HepG2 (cell line): ENCODE measurements around the gene STRADA. TPM values are rescaled to one million over a fixed set of nuclear protein-coding genes. Genes with fewer than 3 reads are reported as not detected.

ENCODE experiments used
- CBX1 ChIP-seq: IDR thresholded peaks from one replicate; pipeline ENCODE4 v1.6.1; 2016; ENCODE audit warnings: antibody characterized with exemption, low read depth
- CBX5 ChIP-seq: sonication (generic); formaldehyde crosslinking; IDR thresholded peaks from 2 replicates; pipeline ENCODE4 v1.4.0; 2020; ENCODE audit warnings: missing genetic modification reagents, borderline replicate concordance
- CEBPB ChIP-seq: IDR thresholded peaks from 2 replicates; pipeline ENCODE4 v1.6.1; 2011; ENCODE audit warnings: low read depth, low read length, improper control_type of control experiment, borderline replicate concordance
- ELF3 ChIP-seq: IDR thresholded peaks from 2 replicates; pipeline ENCODE4 v1.6.1; 2016; ENCODE audit warnings: missing genetic modification reagents, missing compliant biosample characterization
- FLYWCH1 ChIP-seq: sonication (generic); formaldehyde crosslinking; IDR thresholded peaks from 2 replicates; pipeline ENCODE4 v1.8.1; 2023; ENCODE audit warnings: mild to moderate bottlenecking, missing genetic modification reagents
- GTF2F1 ChIP-seq: fragments of 150-350 bp; IDR thresholded peaks from 2 replicates; pipeline ENCODE4 v1.6.1; 2014; ENCODE audit warnings: low read length
- HMG20B ChIP-seq: conservative IDR thresholded peaks from 2 replicates; pipeline ENCODE4 v1.6.1; 2016; ENCODE audit warnings: missing genetic modification reagents, missing compliant biosample characterization
- HNF4G ChIP-seq, 2 experiments: sonication (generic) in 1 of 2; formaldehyde crosslinking in 1 of 2; IDR thresholded peaks; 2 replicates each; pipeline versions ENCODE4 v1.4.0 to v1.6.1; 2011 to 2020; ENCODE audit warnings: borderline replicate concordance in 2 of 2, low read depth in 2 of 2, mild to moderate bottlenecking in 2 of 2, low read length in 1 of 2, missing genetic modification reagents in 1 of 2, moderate library complexity in 1 of 2
- NCOA5 ChIP-seq: sonication (generic); formaldehyde crosslinking; IDR thresholded peaks from 2 replicates; pipeline ENCODE4 v1.4.0; 2020; ENCODE audit warnings: missing genetic modification reagents
- SALL1 ChIP-seq: sonication (generic); formaldehyde crosslinking; IDR thresholded peaks from 2 replicates; pipeline ENCODE4 v1.8.0; 2022; ENCODE audit warnings: mild to moderate bottlenecking, missing genetic modification reagents
- SIN3B ChIP-seq: fragments of 150-350 bp; IDR thresholded peaks from 2 replicates; pipeline ENCODE4 v1.6.1; 2014; ENCODE audit warnings: low read length
- SOX13 ChIP-seq, 3 experiments: fragments of 450-650 bp in 1 of 3; sonication (generic) in 1 of 3; formaldehyde crosslinking in 1 of 3; IDR thresholded peaks in 2 of 3; conservative IDR thresholded peaks in 1 of 3; 2 replicates each; pipeline versions ENCODE4 v1.5.0 to v1.6.1; 2016 to 2020; ENCODE audit warnings: antibody characterized with exemption in 1 of 3, mild to moderate bottlenecking in 1 of 3, missing compliant biosample characterization in 1 of 3, missing genetic modification reagents in 1 of 3, moderate library complexity in 1 of 3
- TAF1 ChIP-seq: sonication (generic); formaldehyde crosslinking; IDR thresholded peaks from 2 replicates; pipeline ENCODE4 v1.4.0; 2020; ENCODE audit warnings: missing genetic modification reagents
- TP53 ChIP-seq: sonication (generic); formaldehyde crosslinking; conservative IDR thresholded peaks from 2 replicates; pipeline ENCODE4 v1.4.0; 2020; ENCODE audit warnings: missing genetic modification reagents
- ZBTB38 ChIP-seq: sonication (generic); formaldehyde crosslinking; IDR thresholded peaks from 2 replicates; pipeline ENCODE4 v1.5.1; 2020; ENCODE audit warnings: mild to moderate bottlenecking, missing genetic modification reagents
- ZNF232 ChIP-seq: sonication (generic); formaldehyde crosslinking; IDR thresholded peaks from 2 replicates; pipeline ENCODE4 v1.4.0; 2020; ENCODE audit warnings: missing genetic modification reagents, borderline replicate concordance
- ZNF251 ChIP-seq: sonication (generic); formaldehyde crosslinking; IDR thresholded peaks from 2 replicates; pipeline ENCODE4 v1.9.0; 2021; ENCODE audit warnings: mild to moderate bottlenecking, missing genetic modification reagents
- ZNF431 ChIP-seq: sonication (generic); formaldehyde crosslinking; IDR thresholded peaks from 2 replicates; pipeline ENCODE4 v1.9.0; 2022; ENCODE audit warnings: missing genetic modification reagents, low read depth, mild to moderate bottlenecking, borderline replicate concordance
- ZNF761 ChIP-seq: sonication (generic); formaldehyde crosslinking; conservative IDR thresholded peaks from 2 replicates; pipeline ENCODE4 v1.4.0; 2020; ENCODE audit warnings: mild to moderate bottlenecking, missing genetic modification reagents
- ZNF883 ChIP-seq: sonication (generic); formaldehyde crosslinking; IDR thresholded peaks from 2 replicates; pipeline ENCODE4 v1.5.1; 2020; ENCODE audit warnings: mild to moderate bottlenecking, missing genetic modification reagents; ENCODE audit errors: not compliant biosample characterization
- ZSCAN20 ChIP-seq: sonication (generic); formaldehyde crosslinking; IDR thresholded peaks from 2 replicates; pipeline ENCODE4 v1.4.0; 2020; ENCODE audit warnings: missing genetic modification reagents, mild to moderate bottlenecking, borderline replicate concordance
- polyA plus RNA-seq, 8 experiments: library from polyadenylated mRNA; depleted of rRNA in 3 of 8; stranded (reverse) in 7 of 8; unstranded in 1 of 8; fragments of >200 nt; fragmentation: Illumina TruSeq in 4 of 8; extraction: Trizol in 4 of 8; gene quantifications; 2 replicates each; pipeline versions ENCODE4 v1.2.1 to v1.2.3, GENCODE V29; 2011 to 2016; ENCODE audit warnings: low read depth in 4 of 8, missing spikeins in 1 of 8, mixed read lengths in 1 of 8; ENCODE audit not compliant: insufficient read depth in 1 of 8
- total RNA-seq, 5 experiments: library from RNA; depleted of rRNA; stranded (reverse); fragments of >200 nt; fragmentation: Illumina TruSeq; extraction: Trizol; gene quantifications; 2 replicates each; pipeline ENCODE4 v1.2.3, GENCODE V29; 2016; ENCODE audit warnings: low read depth in 1 of 5
- TF ChIP-seq, protein P1 (sequence below): IDR thresholded peaks from 2 replicates; pipeline ENCODE4 v1.4.0; 2020; ENCODE audit warnings: mild to moderate bottlenecking, missing genetic modification reagents
- TF ChIP-seq, protein P2 (sequence below): sonication (generic); formaldehyde crosslinking; IDR thresholded peaks from 2 replicates; pipeline ENCODE4 v1.8.1; 2023; ENCODE audit warnings: mild to moderate bottlenecking, missing genetic modification reagents
- TF ChIP-seq, protein P3 (sequence below): IDR thresholded peaks from 2 replicates; pipeline ENCODE4 v1.6.1; 2018; ENCODE audit warnings: missing genetic modification reagents

STRADA gene
- total and polyA plus RNA-seq, 2 of the 13 experiments (the other 11 are each of a cell fraction or from before 2014, with no cell fraction given): 17.6 to 17.9 TPM

DNA sequence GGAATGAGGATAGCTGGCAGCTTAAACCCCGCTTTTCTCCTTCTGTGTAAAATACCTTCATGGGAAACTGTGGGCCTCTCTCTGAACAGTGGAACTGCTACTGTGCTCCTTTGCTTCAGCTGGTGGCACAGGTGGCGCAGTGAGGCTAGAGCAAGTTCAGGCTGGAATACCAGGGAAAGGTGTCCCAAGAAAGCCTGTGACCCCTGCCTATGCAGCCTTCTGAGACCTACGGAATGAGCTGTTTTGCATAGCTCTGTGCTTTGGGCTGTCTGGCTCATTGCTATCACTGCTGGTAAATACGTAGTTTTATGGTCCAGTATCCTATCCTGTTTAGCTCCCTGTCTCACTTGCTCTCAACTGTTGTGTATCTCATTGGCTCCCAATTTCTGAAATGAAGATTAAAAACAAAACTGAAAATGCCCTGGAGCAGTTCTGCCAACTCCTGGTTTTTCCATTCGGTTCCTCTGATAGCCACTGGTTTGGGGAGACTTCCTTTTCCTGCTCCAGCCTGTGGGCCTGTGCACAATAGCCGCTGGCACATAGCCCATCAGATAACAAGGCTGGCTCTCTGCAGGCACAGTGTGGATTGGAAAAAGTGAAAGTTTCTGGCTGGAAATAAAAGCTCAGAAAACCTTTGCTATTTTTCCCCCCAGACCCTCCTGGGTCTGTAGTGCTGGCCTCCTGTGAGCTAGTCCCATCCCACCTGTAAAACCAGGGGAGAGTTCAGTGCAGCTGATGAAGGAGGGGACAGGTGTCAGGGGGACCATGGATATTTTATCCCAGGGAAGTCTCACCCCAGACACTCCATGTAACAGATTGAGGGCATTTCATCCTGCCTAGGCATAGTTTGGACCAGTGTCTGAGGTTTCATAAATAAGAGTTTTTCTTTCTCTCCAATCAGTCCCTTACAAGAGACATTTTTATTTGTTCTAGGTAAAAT lies 65.7 kb downstream of the STRADA start (continued):
- no peak for TF ChIP-seq HNF4G (IDR thresholded peaks at IDR 0.05; ENCODE audit: borderline replicate concordance, low read depth, low read length)
- no peak for TF ChIP-seq HNF4G (CRISPR knock-in tag; IDR thresholded peaks at IDR 0.05; ENCODE audit: borderline replicate concordance, low read depth)
- no peak for TF ChIP-seq CEBPB
- TF ChIP-seq TP53 (CRISPR knock-in tag): no peak
- TF ChIP-seq, protein P1, sequence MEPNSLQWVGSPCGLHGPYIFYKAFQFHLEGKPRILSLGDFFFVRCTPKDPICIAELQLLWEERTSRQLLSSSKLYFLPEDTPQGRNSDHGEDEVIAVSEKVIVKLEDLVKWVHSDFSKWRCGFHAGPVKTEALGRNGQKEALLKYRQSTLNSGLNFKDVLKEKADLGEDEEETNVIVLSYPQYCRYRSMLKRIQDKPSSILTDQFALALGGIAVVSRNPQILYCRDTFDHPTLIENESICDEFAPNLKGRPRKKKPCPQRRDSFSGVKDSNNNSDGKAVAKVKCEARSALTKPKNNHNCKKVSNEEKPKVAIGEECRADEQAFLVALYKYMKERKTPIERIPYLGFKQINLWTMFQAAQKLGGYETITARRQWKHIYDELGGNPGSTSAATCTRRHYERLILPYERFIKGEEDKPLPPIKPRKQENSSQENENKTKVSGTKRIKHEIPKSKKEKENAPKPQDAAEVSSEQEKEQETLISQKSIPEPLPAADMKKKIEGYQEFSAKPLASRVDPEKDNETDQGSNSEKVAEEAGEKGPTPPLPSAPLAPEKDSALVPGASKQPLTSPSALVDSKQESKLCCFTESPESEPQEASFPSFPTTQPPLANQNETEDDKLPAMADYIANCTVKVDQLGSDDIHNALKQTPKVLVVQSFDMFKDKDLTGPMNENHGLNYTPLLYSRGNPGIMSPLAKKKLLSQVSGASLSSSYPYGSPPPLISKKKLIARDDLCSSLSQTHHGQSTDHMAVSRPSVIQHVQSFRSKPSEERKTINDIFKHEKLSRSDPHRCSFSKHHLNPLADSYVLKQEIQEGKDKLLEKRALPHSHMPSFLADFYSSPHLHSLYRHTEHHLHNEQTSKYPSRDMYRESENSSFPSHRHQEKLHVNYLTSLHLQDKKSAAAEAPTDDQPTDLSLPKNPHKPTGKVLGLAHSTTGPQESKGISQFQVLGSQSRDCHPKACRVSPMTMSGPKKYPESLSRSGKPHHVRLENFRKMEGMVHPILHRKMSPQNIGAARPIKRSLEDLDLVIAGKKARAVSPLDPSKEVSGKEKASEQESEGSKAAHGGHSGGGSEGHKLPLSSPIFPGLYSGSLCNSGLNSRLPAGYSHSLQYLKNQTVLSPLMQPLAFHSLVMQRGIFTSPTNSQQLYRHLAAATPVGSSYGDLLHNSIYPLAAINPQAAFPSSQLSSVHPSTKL (CRISPR knock-in tag): 0 out of 2 replicates have a peak, but pooled peaks have one; percentile 28
- 0 out of 2 replicates have a peak, but pooled peaks have one; percentile 25 for TF ChIP-seq ELF3
- no peak for TF ChIP-seq HMG20B (CRISPR knock-in tag)
- TF ChIP-seq, protein P2, sequence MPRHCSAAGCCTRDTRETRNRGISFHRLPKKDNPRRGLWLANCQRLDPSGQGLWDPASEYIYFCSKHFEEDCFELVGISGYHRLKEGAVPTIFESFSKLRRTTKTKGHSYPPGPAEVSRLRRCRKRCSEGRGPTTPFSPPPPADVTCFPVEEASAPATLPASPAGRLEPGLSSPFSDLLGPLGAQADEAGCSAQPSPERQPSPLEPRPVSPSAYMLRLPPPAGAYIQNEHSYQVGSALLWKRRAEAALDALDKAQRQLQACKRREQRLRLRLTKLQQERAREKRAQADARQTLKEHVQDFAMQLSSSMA (CRISPR knock-in tag): no peak
- 0 out of 2 replicates have a peak, but pooled peaks have one; percentile 45 for TF ChIP-seq ZNF761 (CRISPR knock-in tag)
- TF ChIP-seq ZBTB38 (CRISPR knock-in tag): 0 out of 2 replicates have a peak, but pooled peaks have one; percentile 2
- no peak for TF ChIP-seq CBX1
- no peak for TF ChIP-seq FLYWCH1 (CRISPR knock-in tag)
- TF ChIP-seq ZSCAN20 (CRISPR knock-in tag): no peak
- no peak for TF ChIP-seq SALL1 (CRISPR knock-in tag)
- no peak for TF ChIP-seq ZNF232 (CRISPR knock-in tag)
- no peak for TF ChIP-seq TAF1 (CRISPR knock-in tag)
- no peak for TF ChIP-seq SOX13 (IDR thresholded peaks at IDR 0.05)
- TF ChIP-seq SOX13 (CRISPR knock-in tag; conservative IDR thresholded peaks at IDR 0.05 in 1 of 2, IDR thresholded peaks at IDR 0.05 in 1 of 2): peak in 1 of 2 experiments; percentile 45; a peak in 1 of 4 replicates
- TF ChIP-seq ZNF251 (CRISPR knock-in tag): no peak
- TF ChIP-seq ZNF883 (CRISPR knock-in tag): peak; percentile 6
- no peak for TF ChIP-seq CBX5
- TF ChIP-seq NCOA5: 0 out of 2 replicates have a peak, but pooled peaks have one; percentile 45
- TF ChIP-seq, protein P3, sequence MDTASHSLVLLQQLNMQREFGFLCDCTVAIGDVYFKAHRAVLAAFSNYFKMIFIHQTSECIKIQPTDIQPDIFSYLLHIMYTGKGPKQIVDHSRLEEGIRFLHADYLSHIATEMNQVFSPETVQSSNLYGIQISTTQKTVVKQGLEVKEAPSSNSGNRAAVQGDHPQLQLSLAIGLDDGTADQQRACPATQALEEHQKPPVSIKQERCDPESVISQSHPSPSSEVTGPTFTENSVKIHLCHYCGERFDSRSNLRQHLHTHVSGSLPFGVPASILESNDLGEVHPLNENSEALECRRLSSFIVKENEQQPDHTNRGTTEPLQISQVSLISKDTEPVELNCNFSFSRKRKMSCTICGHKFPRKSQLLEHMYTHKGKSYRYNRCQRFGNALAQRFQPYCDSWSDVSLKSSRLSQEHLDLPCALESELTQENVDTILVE (CRISPR knock-in tag): no peak
- TF ChIP-seq GTF2F1: no peak
- TF ChIP-seq ZNF431: no peak
- TF ChIP-seq SIN3B: no peak
